Neuronal stem cell (in vitro differentiated cells): ENCODE measurements around the gene CDC42EP4.
A peak's percentile ranks its signal among the peaks of the same experiment; 100 is the strongest.

Experiments used
- DNase-seq: peaks from one replicate; pipeline ENCODE4 v3.0.0-alpha.2; 2013; ENCODE audit warnings: low spot score
- H2AFZ ChIP-seq: one replicate; pipeline ENCODE4 v1.6.1; 2013; ENCODE audit warnings: mild to moderate bottlenecking, low read length, inconsistent platforms
- H2AK5ac ChIP-seq: 2 replicates; pipeline ENCODE4 v1.6.1; 2013; ENCODE audit warnings: low read depth, mild to moderate bottlenecking, inconsistent platforms, low read length, moderate library complexity, mixed read lengths
- H2BK120ac ChIP-seq: 2 replicates; pipeline ENCODE4 v1.6.1; 2013; ENCODE audit warnings: low read depth, mild to moderate bottlenecking, inconsistent platforms, low read length, moderate library complexity, mixed read lengths
- H2BK12ac ChIP-seq: one replicate; pipeline ENCODE4 v1.6.1; 2013; ENCODE audit warnings: low read length, inconsistent platforms
- H2BK15ac ChIP-seq: 2 replicates; pipeline ENCODE4 v1.6.1; 2013; ENCODE audit warnings: mild to moderate bottlenecking, low read length, inconsistent platforms, mixed read lengths
- H2BK5ac ChIP-seq: one replicate; pipeline ENCODE4 v1.6.1; 2013; ENCODE audit warnings: inconsistent platforms, mild to moderate bottlenecking, low read length, moderate library complexity
- H3K14ac ChIP-seq: one replicate; pipeline ENCODE4 v1.6.1; 2013; ENCODE audit warnings: low read length, inconsistent platforms
- H3K18ac ChIP-seq: 2 replicates; pipeline ENCODE4 v1.6.1; 2013; ENCODE audit warnings: low read length, inconsistent platforms
- H3K23ac ChIP-seq: 2 replicates; pipeline ENCODE4 v1.6.1; 2013; ENCODE audit warnings: low read depth, mild to moderate bottlenecking, mixed read lengths, low read length, inconsistent platforms; ENCODE audit not compliant: poor library complexity
- H3K27ac ChIP-seq: replicated peaks from 3 replicates; pipeline ENCODE4 v1.5.1; 2013; ENCODE audit warnings: low read length, inconsistent platforms
- H3K27me3 ChIP-seq, 3 experiments: 2 replicates each; pipeline ENCODE4 v1.6.1; 2013; ENCODE audit warnings: low read length in 3 of 3, mild to moderate bottlenecking in 2 of 3, inconsistent platforms in 1 of 3, low read depth in 1 of 3, mixed read lengths in 1 of 3, moderate library complexity in 1 of 3; ENCODE audit not compliant: control insufficient read depth in 3 of 3, insufficient read depth in 3 of 3
- H3K36me3 ChIP-seq, 2 donors: replicated peaks in 1 of 2; 2 replicates each; pipeline ENCODE4 v1.6.1; 2013; ENCODE audit warnings: low read length in 2 of 2; ENCODE audit not compliant: control insufficient read depth in 2 of 2, insufficient read depth in 2 of 2
- H3K4ac ChIP-seq: 2 replicates; pipeline ENCODE4 v1.6.1; 2013; ENCODE audit warnings: inconsistent platforms, mild to moderate bottlenecking, low read length, moderate library complexity
- H3K4me1 ChIP-seq, 2 donors: 1 replicate in 1 of 2; 2 replicates in 1 of 2; pipeline ENCODE4 v1.6.1; 2013; ENCODE audit warnings: low read length in 2 of 2, low read depth in 1 of 2; ENCODE audit not compliant: control insufficient read depth in 2 of 2, insufficient read depth in 1 of 2
- H3K4me2 ChIP-seq: one replicate; pipeline ENCODE4 v1.6.1; 2013; ENCODE audit warnings: mild to moderate bottlenecking, low read length, inconsistent platforms; ENCODE audit not compliant: insufficient read depth, poor library complexity, severe bottlenecking
- H3K4me3 ChIP-seq, 2 donors: 2 replicates each; pipeline ENCODE4 v1.5.1; 2013; ENCODE audit warnings: low read length in 2 of 2, mild to moderate bottlenecking in 2 of 2, inconsistent platforms in 1 of 2, moderate library complexity in 1 of 2
- H3K79me1 ChIP-seq: one replicate; pipeline ENCODE4 v1.6.1; 2013; ENCODE audit warnings: low read depth, mild to moderate bottlenecking, inconsistent platforms, low read length, moderate library complexity
- H3K9ac ChIP-seq: one replicate; pipeline ENCODE4 v1.6.1; 2013; ENCODE audit warnings: mild to moderate bottlenecking, low read depth, low read length, inconsistent platforms; ENCODE audit not compliant: poor library complexity
- H3K9me3 ChIP-seq, 2 donors: replicated peaks in 1 of 2; 2 replicates each; pipeline versions ENCODE3 to v1.6.1; 2013; ENCODE audit warnings: low read length in 2 of 2, mild to moderate bottlenecking in 2 of 2, inconsistent platforms in 1 of 2, low read depth in 1 of 2, mixed read lengths in 1 of 2, moderate library complexity in 1 of 2; ENCODE audit not compliant: control insufficient read depth in 2 of 2, insufficient read depth in 1 of 2
- H4K8ac ChIP-seq: one replicate; pipeline ENCODE4 v1.6.1; 2013; ENCODE audit warnings: low read depth, mild to moderate bottlenecking, inconsistent platforms, low read length, moderate library complexity
- H4K91ac ChIP-seq: one replicate; pipeline ENCODE4 v1.6.1; 2013; ENCODE audit warnings: low read length, low read depth, mild to moderate bottlenecking, inconsistent platforms; ENCODE audit not compliant: poor library complexity
- WGBS, 2 donors: extraction: QIAGEN DNeasy Blood & Tissue Kit; methylation state at CpG; one replicate each; pipeline ENCODE4 v1.1.7; 2013; ENCODE audit warnings: missing lambda C conversion rate in 2 of 2, mixed read lengths in 1 of 2; ENCODE audit not compliant: insufficient read length in 2 of 2, insufficient replicate concordance in 1 of 2; ENCODE audit errors: extremely low coverage in 2 of 2; 5-methylcytosine and 5-hydroxymethylcytosine counted together

CDC42EP4 gene

GRCh38 chr17:73350864-73351263 lies 39.1 kb upstream of the CDC42EP4 start:
- H3K4me2 ChIP-seq, result no peak overlapping the region
- no peak overlapping the region for H4K91ac ChIP-seq
- no peaks in the 10 kb centered on the region for H3K27me3 ChIP-seq
- H3K18ac ChIP-seq, result no peak overlapping the region
- no peak overlapping the region for H2BK12ac ChIP-seq
- peaks cover 12 to 15% of the 10 kb centered on the region in 2 donors for H3K36me3 ChIP-seq
- H2BK15ac ChIP-seq, result no peak overlapping the region
- no peaks in the 10 kb centered on the region for H3K79me1 ChIP-seq
- no CpG with 5 or more reads among the region's 5 CpGs for whole genome bisulfite sequencing, 2 donors
- no peak overlapping the region for H3K4ac ChIP-seq
- no peak overlapping the region for H3K4me3 ChIP-seq
- no peak for DNase-seq
- no peak overlapping the region for H2BK120ac ChIP-seq
- H3K27ac ChIP-seq, result no peak overlapping the region
- H3K4me1 ChIP-seq, result peaks cover 5 to 19% of the 10 kb centered on the region in 2 donors
- no peak overlapping the region for H2AK5ac ChIP-seq
- no peak overlapping the region for H2AFZ ChIP-seq
- H4K8ac ChIP-seq, result no peak overlapping the region
- no peak overlapping the region for H3K9ac ChIP-seq
- no peak overlapping the region for H3K23ac ChIP-seq
- H3K14ac ChIP-seq, result no peak overlapping the region
- no peak overlapping the region for H2BK5ac ChIP-seq
- no peaks in the 10 kb centered on the region for H3K9me3 ChIP-seq

- Histone ChIP-seq H3K4me1 (peaks cover 6 to 19% of the 10 kb centered on the region in 2 donors), H3K27ac (peak overlapping the region; percentile 80), H3K9me3 (no peaks in the 10 kb centered on the region), H2AFZ (no peak overlapping the region), H2AK5ac (peak overlapping the region; percentile 70), H3K23ac (no peak overlapping the region), H3K79me1 (no peaks in the 10 kb centered on the region), H3K4ac (no peak overlapping the region), H3K27me3 (no peaks in the 10 kb centered on the region), H3K14ac (no peak overlapping the region), H3K18ac (peak overlapping the region; percentile 29), H2BK5ac (no peak overlapping the region), H2BK15ac (peak overlapping the region; percentile 32), H4K91ac (peak overlapping the region; percentile 33), H3K36me3 (peaks cover 8 to 13% of the 10 kb centered on the region in 2 donors), H4K8ac (no peak overlapping the region), H3K4me2 (no peak overlapping the region), H3K9ac (peak overlapping the region; percentile 32), H2BK12ac (peak overlapping the region; percentile 24), H2BK120ac (no peak overlapping the region), H3K4me3 (no peak overlapping the region)
- DNase-seq, result no peak
- WGBS, 2 donors, result no CpG with 5 or more reads among the region's 9 CpGs
Observed at GRCh38 chr17:73349647-73350046, 37.8 kb upstream of the CDC42EP4 start.

- Histone ChIP-seq H2BK12ac (peak overlapping the region; percentile 91), H3K23ac (peak overlapping the region; percentile 74), H3K4me2 (peak overlapping the region; percentile 35), H3K36me3 (peaks cover 3 to 16% of the 10 kb centered on the region in 2 donors), H3K27ac (peak overlapping the region; percentile 80), H2BK120ac (peak overlapping the region; percentile 66), H4K8ac (peak overlapping the region; percentile 77), H2BK15ac (peak overlapping the region; percentile 56), H4K91ac (peak overlapping the region; percentile 95), H3K79me1 (no peaks in the 10 kb centered on the region), H2AFZ (no peak overlapping the region), H3K4me3 (no peak overlapping the region), H3K9me3 (no peaks in the 10 kb centered on the region), H3K14ac (peak overlapping the region; percentile 66), H3K4ac (peak overlapping the region; percentile 44), H3K27me3 (no peaks in the 10 kb centered on the region), H3K18ac (peak overlapping the region; percentile 99), H3K4me1 (peaks cover 11 to 24% of the 10 kb centered on the region in 2 donors), H2BK5ac (peak overlapping the region; percentile 89), H3K9ac (peak overlapping the region; percentile 70), H2AK5ac (peak overlapping the region; percentile 98)
- no CpG with 5 or more reads among the region's 6 CpGs for WGBS, 2 donors
- DNase-seq, result peak; percentile 47
Observed at GRCh38 chr17:73349138-73349537, 37.3 kb upstream of the CDC42EP4 start.

- H2BK12ac ChIP-seq, result peak overlapping the region; percentile 91
- peak overlapping the region; percentile 35 for H3K4me2 ChIP-seq
- H3K18ac ChIP-seq, result peak overlapping the region; percentile 99
- H3K79me1 ChIP-seq, result no peaks in the 10 kb centered on the region
- no peaks in the 10 kb centered on the region for H3K9me3 ChIP-seq
- H2AFZ ChIP-seq, result no peak overlapping the region
- DNase-seq, result no peak
- peak overlapping the region; percentile 80 for H3K27ac ChIP-seq
- peak overlapping the region; percentile 56 for H2BK15ac ChIP-seq
- peak overlapping the region; percentile 70 for H3K9ac ChIP-seq
- peak overlapping the region; percentile 66 for H3K14ac ChIP-seq
- peak overlapping the region; percentile 74 for H3K23ac ChIP-seq
- peak overlapping the region; percentile 77 for H4K8ac ChIP-seq
- H3K4me3 ChIP-seq, result no peak overlapping the region
- WGBS, 2 donors, result no CpG with 5 or more reads among the region's 4 CpGs
- peak overlapping the region; percentile 89 for H2BK5ac ChIP-seq
- peaks cover 15 to 28% of the 10 kb centered on the region in 2 donors for H3K4me1 ChIP-seq
- H3K36me3 ChIP-seq, result peaks cover 2 to 16% of the 10 kb centered on the region in 2 donors
- peak overlapping the region; percentile 98 for H2AK5ac ChIP-seq
- H2BK120ac ChIP-seq, result peak overlapping the region; percentile 66
- H3K4ac ChIP-seq, result peak overlapping the region; percentile 44
- H4K91ac ChIP-seq, result peak overlapping the region; percentile 95
- no peaks in the 10 kb centered on the region for H3K27me3 ChIP-seq
Observed at GRCh38 chr17:73348829-73349095, 37.0 kb upstream of the CDC42EP4 start.
